ENCODE results near the gene FNDC3B. TPM values are rescaled to one million over a fixed set of nuclear protein-coding genes. Genes with fewer than 3 reads are reported as not detected.

The FNDC3B gene
- total and polyA plus RNA-seq, 2 of the 8 experiments (the other 6 are each of a cell fraction or from before 2014, with no cell fraction given) = 14.1 to 44.4 TPM

GRCh38 chr3:172343979-172344378 lies 304.6 kb downstream of the FNDC3B start:
- CTCF ChIA-PET (ENCODE audit: partially characterized antibody) = interaction anchor here (2.2 kb wide), 1 partner anchor 117 kb away, joined by 7 read pairs; no protein-coding TSS in a partner anchor
- Histone ChIP-seq H3K14ac (ENCODE audit: insufficient read length) (no peak overlapping the region), H3K4ac (replicated peaks; ENCODE audit: insufficient read length, low read depth, low read length) (no peak overlapping the region), H2BK5ac (ENCODE audit: low read depth, low read length) (no peak overlapping the region), H3K4me1 (replicated peaks in 1 of 4; ENCODE audit: control insufficient read depth in 3 of 4, insufficient read depth in 4 of 4, low read length in 3 of 4) (no peaks in the 10 kb centered on the region), H2BK15ac (ENCODE audit: low read length) (no peak overlapping the region), H3K18ac (ENCODE audit: extremely low read depth, low read length) (no peak overlapping the region), H3K23me2 (ENCODE audit: low read depth, low read length) (no peaks in the 10 kb centered on the region), H3K27me3 (replicated peaks in 1 of 4; ENCODE audit: control insufficient read depth in 3 of 4, extremely low read depth in 1 of 4, insufficient read depth in 3 of 4, low read length in 3 of 4) (no peaks in the 10 kb centered on the region), H2AFZ (ENCODE audit: low read length) (no peak overlapping the region), H3K9me3 (ENCODE audit: insufficient read depth in 2 of 2, low read depth in 1 of 2, low read length in 1 of 2) (no peaks in the 10 kb centered on the region), H2BK12ac (ENCODE audit: low read depth, low read length) (no peak overlapping the region), H3K56ac (replicated peaks; ENCODE audit: insufficient read length, low read depth, low read length) (no peak overlapping the region), H3K4me3 (ENCODE audit: extremely low read depth in 1 of 4, insufficient read depth in 2 of 4, low read depth in 3 of 4, low read length in 4 of 4) (no peak overlapping the region), H3K9ac (replicated peaks in 1 of 4; ENCODE audit: extremely low read depth in 1 of 4, low read depth in 3 of 4, low read length in 3 of 4) (no peak overlapping the region), H2AK5ac (ENCODE audit: low read depth, low read length) (no peak overlapping the region), H4K91ac (replicated peaks; ENCODE audit: insufficient read length, low read length) (no peak overlapping the region), H4K8ac (ENCODE audit: extremely low read depth, insufficient read depth, low read length) (no peak overlapping the region), H3K36me3 (ENCODE audit: control insufficient read depth in 2 of 4, insufficient read depth in 4 of 4, low read length in 3 of 4) (peaks cover 6 to 52% (median 31%) of the 10 kb centered on the region in 4 experiments; a peak in 7 of 8 replicates), H4K5ac (ENCODE audit: insufficient read length, low read depth, low read length) (no peak overlapping the region), H3K4me2 (ENCODE audit: insufficient read depth in 1 of 2, low read depth in 2 of 2, low read length in 2 of 2) (no peak overlapping the region), H3K79me2 (ENCODE audit: control insufficient read depth in 1 of 2, insufficient read depth in 2 of 2, low read length in 2 of 2) (no peaks in the 10 kb centered on the region), H4K20me1 (replicated peaks in 1 of 2; ENCODE audit: control insufficient read depth in 1 of 2, insufficient read depth in 2 of 2, low read length in 2 of 2) (peaks cover 0 to 3% of the 10 kb centered on the region in 2 experiments), H2BK120ac (replicated peaks; ENCODE audit: low read depth, low read length) (no peak overlapping the region), H3K79me1 (ENCODE audit: low read depth, low read length) (no peaks in the 10 kb centered on the region), H3K23ac (ENCODE audit: insufficient read length) (no peak overlapping the region), H3K27ac (ENCODE audit: low read depth, low read length) (no peak overlapping the region), H2BK20ac (ENCODE audit: low read length) (no peak overlapping the region)
- FAIRE-seq = no peak
- no peak for DNase-seq (ENCODE audit: low read depth in 1 of 2, low spot score in 2 of 2)
- WGBS, 2 experiments (ENCODE audit: extremely low coverage in 1 of 2, insufficient coverage in 1 of 2, insufficient read length in 1 of 2, insufficient replicate concordance in 2 of 2, low coverage in 1 of 2, low lambda C conversion rate in 2 of 2, missing lambda C conversion rate in 1 of 2) = 94% methylated on average over 12 of the region's 12 CpGs; no CpG with 5 or more reads in 1 of the 2 experiments
- TF ChIP-seq CHD1 (IDR thresholded peaks at IDR 0.05; ENCODE audit: low read depth, low read length) (no peak), SIN3A (conservative IDR thresholded peaks at IDR 0.05 in 1 of 2, IDR thresholded peaks at IDR 0.05 in 1 of 2; ENCODE audit: low read depth in 1 of 2, low read length in 2 of 2) (no peak), KDM1A (IDR thresholded peaks at IDR 0.05; ENCODE audit: borderline replicate concordance, low read length) (no peak)
- TF ChIP-seq, protein P1, sequence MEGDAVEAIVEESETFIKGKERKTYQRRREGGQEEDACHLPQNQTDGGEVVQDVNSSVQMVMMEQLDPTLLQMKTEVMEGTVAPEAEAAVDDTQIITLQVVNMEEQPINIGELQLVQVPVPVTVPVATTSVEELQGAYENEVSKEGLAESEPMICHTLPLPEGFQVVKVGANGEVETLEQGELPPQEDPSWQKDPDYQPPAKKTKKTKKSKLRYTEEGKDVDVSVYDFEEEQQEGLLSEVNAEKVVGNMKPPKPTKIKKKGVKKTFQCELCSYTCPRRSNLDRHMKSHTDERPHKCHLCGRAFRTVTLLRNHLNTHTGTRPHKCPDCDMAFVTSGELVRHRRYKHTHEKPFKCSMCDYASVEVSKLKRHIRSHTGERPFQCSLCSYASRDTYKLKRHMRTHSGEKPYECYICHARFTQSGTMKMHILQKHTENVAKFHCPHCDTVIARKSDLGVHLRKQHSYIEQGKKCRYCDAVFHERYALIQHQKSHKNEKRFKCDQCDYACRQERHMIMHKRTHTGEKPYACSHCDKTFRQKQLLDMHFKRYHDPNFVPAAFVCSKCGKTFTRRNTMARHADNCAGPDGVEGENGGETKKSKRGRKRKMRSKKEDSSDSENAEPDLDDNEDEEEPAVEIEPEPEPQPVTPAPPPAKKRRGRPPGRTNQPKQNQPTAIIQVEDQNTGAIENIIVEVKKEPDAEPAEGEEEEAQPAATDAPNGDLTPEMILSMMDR (IDR thresholded peaks at IDR 0.05; ENCODE audit: control extremely low read depth in 1 of 3, insufficient read depth in 1 of 3, low read depth in 1 of 3, low read length in 3 of 3) = no peak
- TF ChIP-seq, protein P2, sequence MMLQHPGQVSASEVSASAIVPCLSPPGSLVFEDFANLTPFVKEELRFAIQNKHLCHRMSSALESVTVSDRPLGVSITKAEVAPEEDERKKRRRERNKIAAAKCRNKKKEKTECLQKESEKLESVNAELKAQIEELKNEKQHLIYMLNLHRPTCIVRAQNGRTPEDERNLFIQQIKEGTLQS (IDR thresholded peaks at IDR 0.05; ENCODE audit: insufficient read depth, low read depth, low read length) = no peak
- POLR2A ChIA-PET (ENCODE audit: partially characterized antibody) = no interaction called here
